GM08714 (cell line): ENCODE results near the gene TANC1.

Source experiments
- H3K4me3 ChIP-seq: fragments of 200-500 bp; sonication (Bioruptor generic); 2 replicates; pipeline ENCODE4 v1.5.1; 2014; ENCODE audit warnings: mild to moderate bottlenecking, low read length, inconsistent platforms
- ZNF274 ChIP-seq: IDR thresholded peaks from 2 replicates; pipeline ENCODE4 v1.6.1; 2012; ENCODE audit warnings: mild to moderate bottlenecking, low read depth, low read length

The TANC1 gene

DNA sequence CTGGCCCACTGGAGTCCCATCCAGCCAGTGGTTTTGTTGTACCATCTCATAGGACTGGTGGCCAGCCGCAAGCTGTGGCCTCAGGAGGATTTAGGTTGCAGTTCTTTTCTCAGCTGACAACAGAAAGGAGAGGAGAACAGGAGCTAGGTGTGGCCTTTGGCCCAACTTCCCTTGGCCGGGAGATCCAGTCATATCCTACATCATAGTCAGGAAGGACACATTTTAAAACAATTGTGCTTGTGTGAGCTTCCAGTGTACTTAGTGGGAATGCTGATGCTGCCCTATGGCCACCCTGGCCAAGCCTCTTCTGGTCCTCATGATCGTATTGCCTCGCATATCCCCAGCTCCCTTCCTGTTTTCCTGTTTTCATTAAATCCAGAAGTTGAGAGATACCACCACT lies 220.0 kb downstream of the TANC1 start:
- TF ChIP-seq ZNF274 = no peak

DNA sequence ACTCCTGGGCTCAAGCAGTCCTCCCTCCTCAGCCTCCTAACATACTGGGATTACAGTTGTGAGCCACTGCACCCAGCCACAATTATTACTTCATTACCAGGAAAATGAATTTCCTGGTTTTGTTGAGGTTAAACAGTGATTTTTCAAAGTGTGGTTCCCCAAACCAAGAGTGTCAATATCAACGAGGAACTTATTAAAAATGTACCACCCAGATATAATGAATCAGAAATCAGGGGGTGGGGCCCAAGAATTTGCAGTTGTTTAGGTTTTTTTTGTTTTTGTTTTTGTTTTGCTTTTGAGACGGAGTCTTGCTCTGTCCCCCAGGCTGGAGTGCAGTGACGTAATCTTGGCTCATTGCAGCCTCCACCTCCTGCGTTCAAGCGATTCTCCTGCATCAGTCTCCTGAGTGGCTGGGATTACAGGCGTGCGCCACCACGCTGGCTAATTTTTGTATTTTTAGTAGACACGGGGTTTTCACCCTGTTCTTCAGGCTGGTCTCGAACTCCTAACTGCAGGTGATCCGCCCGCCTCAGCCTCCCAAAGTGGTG lies 224.0 kb downstream of the TANC1 start:
- H3K4me3 ChIP-seq = no peak overlapping the region
- no peak for TF ChIP-seq ZNF274

More for the DNA sequence above, 220.0 kb downstream of the TANC1 start:
- H3K4me3 ChIP-seq = no peak overlapping the region

DNA sequence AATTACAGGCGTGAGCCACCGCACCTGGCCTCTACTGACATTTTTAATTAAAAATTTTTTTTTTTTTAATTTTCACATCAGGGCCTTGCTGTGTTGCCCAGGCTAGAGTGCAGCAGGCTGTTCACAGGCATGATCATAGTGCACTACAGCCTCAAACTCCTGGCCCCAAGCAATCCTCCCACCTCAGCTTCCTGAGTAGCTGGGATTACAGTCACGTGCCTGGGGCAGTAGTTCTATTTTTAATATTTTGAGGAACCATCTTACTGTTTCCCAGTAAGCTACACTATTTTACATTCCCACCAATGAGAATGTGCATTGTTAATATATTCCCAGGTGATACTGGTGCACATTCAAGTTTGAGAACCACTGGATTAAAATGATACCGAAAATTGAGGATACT lies 225.4 kb downstream of the TANC1 start:
- H3K4me3 ChIP-seq = no peak overlapping the region
- TF ChIP-seq ZNF274 = no peak

DNA sequence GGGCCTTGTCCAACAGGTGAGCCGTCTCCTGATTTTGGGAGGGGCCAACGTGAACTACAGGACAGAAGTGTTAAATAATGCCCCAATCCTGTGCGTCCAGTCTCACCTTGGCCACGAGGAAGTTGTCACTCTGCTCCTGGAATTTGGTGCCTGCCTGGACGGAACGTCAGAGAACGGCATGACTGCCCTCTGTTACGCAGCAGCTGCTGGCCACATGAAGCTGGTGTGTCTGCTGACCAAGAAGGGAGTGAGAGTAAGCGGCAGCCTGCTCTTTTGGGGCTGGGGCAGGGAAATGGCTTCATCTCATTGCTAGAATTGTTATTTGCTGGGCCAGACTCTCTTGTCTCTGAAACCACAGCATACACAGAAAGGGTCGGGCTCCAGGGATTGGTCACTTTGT lies 225.8 kb downstream of the TANC1 start:
- TF ChIP-seq ZNF274 = no peak

DNA sequence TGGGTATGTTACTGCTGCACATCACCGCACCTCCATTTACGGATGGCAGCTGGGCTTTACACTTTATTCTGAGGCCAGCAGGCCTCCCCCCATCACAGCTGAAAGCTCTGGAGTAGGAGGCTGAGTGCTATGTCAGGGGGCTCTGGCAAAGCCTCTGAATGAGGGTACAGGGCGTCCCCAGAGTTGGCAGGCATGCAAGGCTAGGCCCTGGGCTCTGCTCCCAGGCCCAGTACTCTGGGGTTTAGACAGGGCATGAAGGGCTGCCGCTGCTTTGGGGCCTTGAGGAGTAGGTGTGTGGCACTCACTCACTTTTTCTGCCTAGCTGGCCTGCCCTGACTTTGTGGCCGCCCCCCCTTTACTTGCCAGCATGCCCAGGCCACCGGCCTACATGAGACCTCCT lies 227.3 kb downstream of the TANC1 start:
- TF ChIP-seq ZNF274 = no peak
- no peak overlapping the region for H3K4me3 ChIP-seq

More for the DNA sequence above, 225.8 kb downstream of the TANC1 start:
- no peak overlapping the region for H3K4me3 ChIP-seq

DNA sequence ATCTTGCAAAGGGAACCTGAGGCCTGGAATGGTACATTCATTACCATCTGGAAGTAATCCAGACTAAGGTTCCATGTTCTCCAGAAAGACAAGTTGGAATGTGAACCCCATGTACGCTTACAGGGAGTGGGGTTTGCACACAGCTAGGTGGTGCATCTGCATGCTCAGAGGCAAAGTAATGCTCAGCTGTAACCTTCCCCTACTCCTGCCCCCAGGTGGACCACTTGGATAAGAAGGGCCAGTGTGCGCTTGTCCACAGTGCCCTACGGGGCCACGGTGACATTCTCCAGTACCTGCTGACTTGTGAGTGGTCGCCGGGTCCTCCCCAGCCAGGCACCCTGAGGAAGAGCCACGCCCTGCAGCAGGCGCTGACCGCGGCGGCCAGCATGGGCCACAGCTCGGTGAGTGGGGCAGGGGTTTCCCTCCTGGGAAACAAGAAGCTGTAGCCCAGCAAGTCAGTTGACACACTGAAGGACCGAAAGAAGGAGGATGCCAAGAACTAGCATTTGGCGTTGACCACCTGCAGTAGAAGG lies 228.0 kb downstream of the TANC1 start:
- no peak overlapping the region for H3K4me3 ChIP-seq
- no peak for TF ChIP-seq ZNF274

- no peak for TF ChIP-seq ZNF274
- H3K4me3 ChIP-seq = no peak overlapping the region
These were observed 230.8 kb downstream of the TANC1 start for GRCh38 chr2:159199236-159199635.

DNA sequence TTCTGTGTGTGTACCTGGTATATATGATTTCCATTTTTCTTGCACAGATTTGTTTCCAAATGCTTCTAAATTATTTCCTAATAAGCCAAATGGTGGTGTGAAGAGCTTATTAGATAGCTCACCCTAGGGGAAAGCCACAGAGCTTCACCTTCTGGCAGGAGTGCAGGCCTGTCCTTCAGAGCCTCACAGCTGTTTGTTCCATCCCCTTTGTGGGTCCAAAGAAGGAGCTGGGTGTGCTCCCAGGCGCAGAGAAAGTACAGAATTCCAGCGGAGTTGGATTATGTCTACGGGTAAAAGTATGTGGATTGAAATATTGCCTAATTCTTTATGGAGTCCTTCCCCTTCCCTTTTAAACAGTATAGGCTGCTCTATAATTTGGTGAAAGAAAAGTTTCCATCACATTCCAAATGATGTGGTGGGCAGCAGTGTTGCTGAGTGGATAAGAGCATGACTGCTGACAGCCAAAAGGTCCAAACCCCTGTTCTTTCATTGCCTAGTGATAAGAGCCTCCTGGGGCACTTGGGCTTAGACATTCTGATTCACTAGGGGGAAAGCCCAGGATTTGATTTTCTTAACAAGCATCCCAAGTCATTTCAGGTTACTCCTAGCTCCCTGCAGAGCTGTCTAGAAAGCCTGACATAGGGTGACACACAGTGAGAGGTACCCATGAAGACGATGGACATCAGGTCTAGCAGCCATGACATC lies 231.5 kb downstream of the TANC1 start:
- TF ChIP-seq ZNF274 = no peak
- no peak overlapping the region for H3K4me3 ChIP-seq

GRCh38 chr2:159200498-159200897 lies 232.1 kb downstream of the TANC1 start:
- no peak overlapping the region for H3K4me3 ChIP-seq
- TF ChIP-seq ZNF274 = no peak

GRCh38 chr2:159201360-159202063 lies 233.1 kb downstream of the TANC1 start:
- H3K4me3 ChIP-seq = no peak overlapping the region
- no peak for TF ChIP-seq ZNF274

- no peak overlapping the region for H3K4me3 ChIP-seq
- TF ChIP-seq ZNF274 = no peak
These were observed 234.2 kb downstream of the TANC1 start for GRCh38 chr2:159202568-159203071.

GRCh38 chr2:159204381-159205144 lies 236.1 kb downstream of the TANC1 start:
- no peak overlapping the region for H3K4me3 ChIP-seq

DNA sequence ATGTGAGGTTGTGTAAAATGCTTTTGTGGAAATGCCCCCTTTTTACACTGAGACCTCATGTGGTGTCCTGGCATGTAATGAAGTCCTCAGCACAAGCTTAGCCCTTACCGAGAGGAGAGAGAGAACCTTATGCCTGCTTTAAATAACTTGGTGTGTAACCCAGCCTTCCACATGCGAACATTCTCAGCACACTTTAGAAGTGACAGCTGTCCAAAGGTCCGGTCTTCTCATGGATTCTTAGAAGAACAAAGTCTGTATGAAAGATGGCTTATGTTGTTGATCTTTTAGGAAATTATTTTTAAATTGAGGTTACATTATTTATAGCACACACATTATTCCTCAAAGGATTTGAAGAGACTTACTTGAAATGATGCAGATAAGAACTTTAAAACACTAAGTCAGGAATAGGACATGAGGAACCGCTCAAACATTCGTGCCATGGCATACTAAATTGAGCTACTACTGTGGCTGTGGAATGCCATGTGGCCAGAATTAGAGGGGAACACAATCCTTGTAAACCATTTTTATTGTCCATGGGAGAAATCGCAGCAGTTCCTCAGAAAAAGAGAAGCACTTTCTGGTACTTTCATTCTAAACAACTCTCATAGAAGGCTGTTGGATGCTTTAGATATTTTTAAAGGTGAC lies 238.4 kb downstream of the TANC1 start:
- no peak for TF ChIP-seq ZNF274
- H3K4me3 ChIP-seq = no peak overlapping the region

More at GRCh38 chr2:159204381-159205144, 236.1 kb downstream of the TANC1 start:
- TF ChIP-seq ZNF274 = no peak
